HepG2 (cell line): ENCODE measurements around the gene ANGPTL2. TPM values are rescaled to one million over a fixed set of nuclear protein-coding genes. Genes with fewer than 3 reads are reported as not detected.

Experiments used
- ATAC-seq: fragments of 200-7000 bp; cut with Tn5 transposase; 3 replicates; pipeline ENCODE4 v1.9.1; 2020; ENCODE audit warnings: mild to moderate bottlenecking, moderate library complexity
- BruUV-seq: library from RNA; stranded (reverse); fragments of 400-500 nt; replicated peaks from 2 replicates; lab custom pipeline; 2021; lab: Mats Ljungman, UMichigan
- CTCF ChIA-PET: fragments of 300-600 bp; formaldehyde crosslinking; extraction: SDS; loops from one replicate; lab custom pipeline; 2021; ENCODE audit warnings: low total read pairs, inconsistent platforms, low intra/inter-chr PET ratio; lab: Yijun Ruan, JAX
- POLR2A ChIA-PET: fragments of 350-600 bp; sonication (Branson Sonifier 250); formaldehyde crosslinking; loops from one replicate; lab custom pipeline; 2020; ENCODE audit warnings: antibody characterized with exemption, inconsistent platforms; lab: Yijun Ruan, JAX
- DNase-seq: peaks from one replicate; pipeline ENCODE4 v3.0.0-alpha.2; 2015; ENCODE audit warnings: low spot score
- FAIRE-seq: peaks from 3 replicates; lab custom pipeline; 2011; peaks lifted over from hg19 to GRCh38; lab: Jason Lieb, UNC
- H2AFZ ChIP-seq: one replicate; pipeline ENCODE4 v1.6.1; 2011; ENCODE audit warnings: low read length, inconsistent platforms
- H3K27ac ChIP-seq: fragments of 300-600 bp; 3 replicates; pipeline ENCODE4 v1.8.0; 2011; ENCODE audit warnings: mixed run types, mild to moderate bottlenecking, mixed read lengths, low read length, inconsistent platforms; ENCODE audit not compliant: insufficient read depth; ENCODE audit errors: extremely low read length
- H3K27me3 ChIP-seq, 2 experiments: fragments of 200-600 bp in 1 of 2; 2 replicates in 1 of 2; 3 replicates in 1 of 2; pipeline versions ENCODE4 v1.6.0 to v1.8.0; 2011; ENCODE audit warnings: low read length in 2 of 2, mild to moderate bottlenecking in 2 of 2, moderate library complexity in 2 of 2, inconsistent platforms in 1 of 2; ENCODE audit not compliant: insufficient read depth in 2 of 2, control insufficient read depth in 1 of 2
- H3K36me3 ChIP-seq, 2 experiments: fragments of 200-600 bp in 1 of 2; replicated peaks in 1 of 2; 2 replicates in 1 of 2; 3 replicates in 1 of 2; pipeline versions ENCODE4 v1.5.1 to v1.8.0; 2011; ENCODE audit warnings: low read length in 2 of 2, inconsistent platforms in 1 of 2; ENCODE audit not compliant: insufficient read depth in 2 of 2, control insufficient read depth in 1 of 2
- H3K4me1 ChIP-seq: 2 replicates; pipeline ENCODE4 v1.5.1; 2012; ENCODE audit warnings: low read length, inconsistent platforms; ENCODE audit not compliant: insufficient read depth
- H3K4me2 ChIP-seq: 2 replicates; pipeline ENCODE4 v1.6.0; 2011; ENCODE audit warnings: low read depth, low read length, inconsistent platforms
- H3K4me3 ChIP-seq, 3 experiments: fragments of 200-600 bp in 1 of 3; sonication (generic), shearing (Covaris generic) in 1 of 3; replicated peaks in 1 of 3; 2 replicates each; pipeline ENCODE4 v1.5.1; 2011 to 2016; ENCODE audit warnings: low read length in 3 of 3, inconsistent platforms in 2 of 3, low read depth in 2 of 3, mild to moderate bottlenecking in 2 of 3, control low read depth in 1 of 3, mixed read lengths in 1 of 3; ENCODE audit not compliant: insufficient read depth in 1 of 3
- H3K79me2 ChIP-seq: one replicate; pipeline ENCODE4 v1.6.1; 2011; ENCODE audit warnings: low read length, inconsistent platforms; ENCODE audit not compliant: insufficient read depth
- H3K9ac ChIP-seq: 2 replicates; pipeline ENCODE4 v1.6.0; 2011; ENCODE audit warnings: mild to moderate bottlenecking, low read depth, low read length, inconsistent platforms; ENCODE audit not compliant: insufficient read depth
- H3K9me3 ChIP-seq: 2 replicates; pipeline ENCODE4 v1.5.1; 2012; ENCODE audit warnings: mild to moderate bottlenecking, low read length
- H4K20me1 ChIP-seq: 2 replicates; pipeline ENCODE4 v1.6.0; 2011; ENCODE audit warnings: inconsistent platforms, mild to moderate bottlenecking, low read length, moderate library complexity; ENCODE audit not compliant: insufficient read depth
- ARNTL ChIP-seq: sonication (generic); formaldehyde crosslinking; IDR thresholded peaks from 2 replicates; pipeline ENCODE4 v1.4.0; 2020; ENCODE audit warnings: mild to moderate bottlenecking, missing genetic modification reagents
- IRX3 ChIP-seq: sonication (generic); formaldehyde crosslinking; IDR thresholded peaks from 2 replicates; pipeline ENCODE4 v1.8.1; 2023; ENCODE audit warnings: mild to moderate bottlenecking, low read depth, missing genetic modification reagents, borderline replicate concordance
- ZBTB39 ChIP-seq: sonication (generic); formaldehyde crosslinking; IDR thresholded peaks from 2 replicates; pipeline ENCODE4 v1.5.0; 2020; ENCODE audit warnings: missing genetic modification reagents
- ZMAT3 ChIP-seq: sonication (generic); formaldehyde crosslinking; conservative IDR thresholded peaks from 2 replicates; pipeline ENCODE4 v1.7.0; 2021; ENCODE audit warnings: missing genetic modification reagents
- ZNF547 ChIP-seq: sonication (generic); formaldehyde crosslinking; IDR thresholded peaks from 2 replicates; pipeline ENCODE4 v1.5.1; 2020; ENCODE audit warnings: mild to moderate bottlenecking, missing genetic modification reagents
- ZNF788 ChIP-seq: sonication (generic); formaldehyde crosslinking; IDR thresholded peaks from 2 replicates; pipeline ENCODE4 v1.5.0; 2020; ENCODE audit warnings: mild to moderate bottlenecking, missing genetic modification reagents, borderline replicate concordance
- WGBS: methylation state at CpG from one replicate; pipeline ENCODE4 v1.1.6; 2017; ENCODE audit warnings: low lambda C conversion rate; 5-methylcytosine and 5-hydroxymethylcytosine counted together
- in situ Hi-C: cut with HindIII; loops from 2 replicates; pipeline ENCODE4 v1.10.0; 2017; ENCODE audit warnings: low pct_unique_long_range_greater_than_20kb; ENCODE audit not compliant: extremely low pct_ligation_motif_present
- intact Hi-C: fragments of 100-400 bp; cut with micrococcal nuclease; formaldehyde crosslinking; loops from one replicate; pipeline ENCODE4 v1.10.0; 2022; ENCODE audit not compliant: unreplicated experiment
- polyA plus RNA-seq, 8 experiments: library from polyadenylated mRNA; depleted of rRNA in 3 of 8; stranded (reverse) in 7 of 8; unstranded in 1 of 8; fragments of >200 nt; fragmentation: Illumina TruSeq in 4 of 8; extraction: Trizol in 4 of 8; gene quantifications; 2 replicates each; pipeline versions ENCODE4 v1.2.1 to v1.2.3, GENCODE V29; 2011 to 2016; ENCODE audit warnings: low read depth in 4 of 8, missing spikeins in 1 of 8, mixed read lengths in 1 of 8; ENCODE audit not compliant: insufficient read depth in 1 of 8
- total RNA-seq, 5 experiments: library from RNA; depleted of rRNA; stranded (reverse); fragments of >200 nt; fragmentation: Illumina TruSeq; extraction: Trizol; gene quantifications; 2 replicates each; pipeline ENCODE4 v1.2.3, GENCODE V29; 2016; ENCODE audit warnings: low read depth in 1 of 5
- TF ChIP-seq, protein P1 (sequence below): sonication (generic); formaldehyde crosslinking; conservative IDR thresholded peaks from 2 replicates; pipeline ENCODE4 v1.4.0; 2020; ENCODE audit warnings: missing genetic modification reagents
- TF ChIP-seq, protein P2 (sequence below): sonication (generic); formaldehyde crosslinking; IDR thresholded peaks from 2 replicates; pipeline ENCODE4 v1.4.0; 2020; ENCODE audit warnings: missing genetic modification reagents
- TF ChIP-seq, protein P3 (sequence below): sonication (generic); formaldehyde crosslinking; IDR thresholded peaks from 2 replicates; pipeline ENCODE4 v1.8.0; 2022; ENCODE audit warnings: mild to moderate bottlenecking, missing genetic modification reagents, moderate library complexity

The ANGPTL2 gene
- total and polyA plus RNA-seq, 2 of the 13 experiments (the other 11 are each of a cell fraction or from before 2014, with no cell fraction given): 0.91 to 21.0 TPM

DNA sequence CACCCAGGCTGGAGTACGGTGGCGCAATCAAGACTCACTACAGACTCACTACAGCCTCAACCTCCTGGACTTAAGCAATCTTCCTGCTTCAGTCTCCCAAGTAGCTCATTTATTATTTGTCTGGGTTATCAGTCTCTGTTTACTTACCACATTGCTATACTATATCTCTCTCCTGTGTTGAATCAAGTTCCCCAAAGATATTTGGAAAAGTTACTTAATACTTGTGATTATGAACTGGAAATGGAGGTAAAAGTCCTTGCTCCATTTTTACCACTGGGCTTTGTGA is 55.6 kb downstream of the ANGPTL2 start:
- no peak overlapping the region for H2AFZ ChIP-seq
- TF ChIP-seq ARNTL (CRISPR knock-in tag): no peak
- TF ChIP-seq, protein P1, sequence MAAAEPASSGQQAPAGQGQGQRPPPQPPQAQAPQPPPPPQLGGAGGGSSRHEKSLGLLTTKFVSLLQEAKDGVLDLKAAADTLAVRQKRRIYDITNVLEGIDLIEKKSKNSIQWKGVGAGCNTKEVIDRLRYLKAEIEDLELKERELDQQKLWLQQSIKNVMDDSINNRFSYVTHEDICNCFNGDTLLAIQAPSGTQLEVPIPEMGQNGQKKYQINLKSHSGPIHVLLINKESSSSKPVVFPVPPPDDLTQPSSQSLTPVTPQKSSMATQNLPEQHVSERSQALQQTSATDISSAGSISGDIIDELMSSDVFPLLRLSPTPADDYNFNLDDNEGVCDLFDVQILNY (CRISPR knock-in tag): no peak
- no peak for TF ChIP-seq ZNF547 (CRISPR knock-in tag)
- TF ChIP-seq, protein P2, sequence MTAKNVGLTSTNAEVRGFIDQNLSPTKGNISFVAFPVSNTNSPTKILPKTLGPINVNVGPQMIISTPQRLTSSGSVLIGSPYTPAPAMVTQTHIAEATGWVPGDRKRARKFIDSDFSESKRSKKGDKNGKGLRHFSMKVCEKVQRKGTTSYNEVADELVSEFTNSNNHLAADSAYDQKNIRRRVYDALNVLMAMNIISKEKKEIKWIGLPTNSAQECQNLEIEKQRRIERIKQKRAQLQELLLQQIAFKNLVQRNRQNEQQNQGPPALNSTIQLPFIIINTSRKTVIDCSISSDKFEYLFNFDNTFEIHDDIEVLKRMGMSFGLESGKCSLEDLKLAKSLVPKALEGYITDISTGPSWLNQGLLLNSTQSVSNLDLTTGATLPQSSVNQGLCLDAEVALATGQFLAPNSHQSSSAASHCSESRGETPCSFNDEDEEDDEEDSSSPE (CRISPR knock-in tag): no peak
- TF ChIP-seq ZNF788 (CRISPR knock-in tag): no peak
- no peak for TF ChIP-seq ZMAT3
- no peak for TF ChIP-seq ZBTB39 (CRISPR knock-in tag)
- no peak for TF ChIP-seq IRX3
- TF ChIP-seq, protein P3, sequence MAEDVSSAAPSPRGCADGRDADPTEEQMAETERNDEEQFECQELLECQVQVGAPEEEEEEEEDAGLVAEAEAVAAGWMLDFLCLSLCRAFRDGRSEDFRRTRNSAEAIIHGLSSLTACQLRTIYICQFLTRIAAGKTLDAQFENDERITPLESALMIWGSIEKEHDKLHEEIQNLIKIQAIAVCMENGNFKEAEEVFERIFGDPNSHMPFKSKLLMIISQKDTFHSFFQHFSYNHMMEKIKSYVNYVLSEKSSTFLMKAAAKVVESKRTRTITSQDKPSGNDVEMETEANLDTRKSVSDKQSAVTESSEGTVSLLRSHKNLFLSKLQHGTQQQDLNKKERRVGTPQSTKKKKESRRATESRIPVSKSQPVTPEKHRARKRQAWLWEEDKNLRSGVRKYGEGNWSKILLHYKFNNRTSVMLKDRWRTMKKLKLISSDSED (CRISPR knock-in tag): no peak
- ChIA-PET POLR2A (no interaction called here), CTCF (no interaction called here)
- intact Hi-C loops (loop anchor here (2.0 kb wide), 1 partner anchor 66 kb away; no protein-coding TSS in a partner anchor), in situ Hi-C loops (no loop called here)
- no peak for FAIRE-seq
- no peak for ATAC-seq
- no peaks in the 10 kb centered on the region for H3K9me3 ChIP-seq
- H3K9ac ChIP-seq: no peak overlapping the region
- no peak overlapping the region for H3K4me2 ChIP-seq
- 84% methylated on average over 2 of the region's 2 CpGs for WGBS
- no peaks in the 10 kb centered on the region for H3K79me2 ChIP-seq
- H3K4me1 ChIP-seq: peaks cover 12% of the 10 kb centered on the region; the same call in 1 of the 2 replicates
- H3K27ac ChIP-seq: no peak overlapping the region
- H3K36me3 ChIP-seq: no peaks in the 10 kb centered on the region
- DNase-seq: no peak
- H3K27me3 ChIP-seq: no peaks in the 10 kb centered on the region
- H4K20me1 ChIP-seq: no peaks in the 10 kb centered on the region
- no TSS peak for BruUV-seq
- H3K4me3 ChIP-seq: no peak overlapping the region
